Testis (tissue), 2 donors: Measurements from ENCODE around the gene DSG3.

Experiments used
- CTCF ChIP-seq, 3 experiments: fragments of 450-650 bp in 2 of 3; fragments of 200-600 bp in 1 of 3; sonication (generic) in 1 of 3; IDR thresholded peaks; one replicate each; pipeline ENCODE4 v1.5.1; 2016 to 2019; ENCODE audit warnings: antibody characterized with exemption in 3 of 3, mild to moderate bottlenecking in 2 of 3, moderate library complexity in 1 of 3
- POLR2A ChIP-seq: fragments of 450-650 bp; IDR thresholded peaks from one replicate; pipeline ENCODE4 v1.6.1; 2017; ENCODE audit warnings: antibody characterized with exemption, mild to moderate bottlenecking, moderate library complexity

- TF ChIP-seq CTCF (IDR thresholded peaks at IDR 0.05) (no peak), POLR2A (no peak)
These were observed 45.5 kb upstream of the DSG3 start for GRCh38 chr18:31402026-31402373.
